ENCODE measurements around the gene TREH.

Gene TREH

GRCh38 chr11:118677977-118678376 is 1.5 kb downstream of the TREH start:
- Histone ChIP-seq H3K79me2 (ENCODE audit: low read length) (no peaks in the 10 kb centered on the region), H3K36me3 (replicated peaks; ENCODE audit: insufficient read depth, low read length) (no peaks in the 10 kb centered on the region), H3K9ac (ENCODE audit: low read length) (no peak overlapping the region), H2AFZ (ENCODE audit: low read length) (no peak overlapping the region), H3K4me2 (ENCODE audit: low read depth, low read length) (no peak overlapping the region), H3K27me3 (replicated peaks; ENCODE audit: insufficient read depth, low read length) (no peaks in the 10 kb centered on the region), H3K27ac (ENCODE audit: low read length) (no peak overlapping the region), H3K9me3 (replicated peaks; ENCODE audit: insufficient read depth, low read length) (no peaks in the 10 kb centered on the region), H3K4me3 (ENCODE audit: low read length) (no peak overlapping the region), H3F3A (ENCODE audit: insufficient read depth, low read length) (no peaks in the 10 kb centered on the region), H4K20me1 (ENCODE audit: insufficient read depth, low read length) (no peaks in the 10 kb centered on the region), H3K4me1 (ENCODE audit: low read length) (no peaks in the 10 kb centered on the region), H3K9me2 (replicated peaks; ENCODE audit: insufficient read depth, low read length) (no peaks in the 10 kb centered on the region)
- TF ChIP-seq EZH2phosphoT487 (IDR thresholded peaks at IDR 0.05; ENCODE audit: low read length) (no peak), EZH2 (optimal IDR thresholded peaks at IDR 0.05; ENCODE audit: low read depth, low read length) (no peak)
- TF ChIP-seq, protein P1, sequence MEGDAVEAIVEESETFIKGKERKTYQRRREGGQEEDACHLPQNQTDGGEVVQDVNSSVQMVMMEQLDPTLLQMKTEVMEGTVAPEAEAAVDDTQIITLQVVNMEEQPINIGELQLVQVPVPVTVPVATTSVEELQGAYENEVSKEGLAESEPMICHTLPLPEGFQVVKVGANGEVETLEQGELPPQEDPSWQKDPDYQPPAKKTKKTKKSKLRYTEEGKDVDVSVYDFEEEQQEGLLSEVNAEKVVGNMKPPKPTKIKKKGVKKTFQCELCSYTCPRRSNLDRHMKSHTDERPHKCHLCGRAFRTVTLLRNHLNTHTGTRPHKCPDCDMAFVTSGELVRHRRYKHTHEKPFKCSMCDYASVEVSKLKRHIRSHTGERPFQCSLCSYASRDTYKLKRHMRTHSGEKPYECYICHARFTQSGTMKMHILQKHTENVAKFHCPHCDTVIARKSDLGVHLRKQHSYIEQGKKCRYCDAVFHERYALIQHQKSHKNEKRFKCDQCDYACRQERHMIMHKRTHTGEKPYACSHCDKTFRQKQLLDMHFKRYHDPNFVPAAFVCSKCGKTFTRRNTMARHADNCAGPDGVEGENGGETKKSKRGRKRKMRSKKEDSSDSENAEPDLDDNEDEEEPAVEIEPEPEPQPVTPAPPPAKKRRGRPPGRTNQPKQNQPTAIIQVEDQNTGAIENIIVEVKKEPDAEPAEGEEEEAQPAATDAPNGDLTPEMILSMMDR (IDR thresholded peaks at IDR 0.05; ENCODE audit: low read length): no peak
- no peak for DNase-seq

DNA sequence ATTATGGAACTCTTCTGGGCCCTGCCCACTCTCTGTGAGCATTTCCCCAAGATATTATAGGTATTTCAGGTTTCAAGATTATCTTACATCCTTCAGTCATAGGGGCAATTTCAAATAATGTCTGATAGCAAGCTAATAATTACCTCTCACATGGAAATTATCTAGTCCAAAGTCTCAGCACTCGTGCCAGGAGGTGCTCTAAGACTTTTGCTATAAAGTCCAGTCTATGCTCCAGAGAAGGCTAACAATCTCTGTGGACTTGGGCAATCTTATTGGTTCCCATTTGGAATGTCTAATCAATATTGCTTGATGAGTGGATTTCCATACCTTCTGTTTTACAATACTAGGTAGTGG is 5.4 kb downstream of the TREH start:
- H3K36me3 ChIP-seq (replicated peaks; ENCODE audit: insufficient read depth, low read length): no peaks in the 10 kb centered on the region
- no peaks in the 10 kb centered on the region for H3K9me2 ChIP-seq (replicated peaks; ENCODE audit: insufficient read depth, low read length)
- no peaks in the 10 kb centered on the region for H4K20me1 ChIP-seq (ENCODE audit: insufficient read depth, low read length)
- no peaks in the 10 kb centered on the region for H3K27me3 ChIP-seq (replicated peaks; ENCODE audit: insufficient read depth, low read length)
- H3K79me2 ChIP-seq (ENCODE audit: low read length): no peaks in the 10 kb centered on the region
- H3K9me3 ChIP-seq (replicated peaks; ENCODE audit: insufficient read depth, low read length): no peaks in the 10 kb centered on the region
- H2AFZ ChIP-seq (ENCODE audit: low read length): no peak overlapping the region
- TF ChIP-seq EZH2phosphoT487 (IDR thresholded peaks at IDR 0.05; ENCODE audit: low read length) (no peak), EZH2 (optimal IDR thresholded peaks at IDR 0.05; ENCODE audit: low read depth, low read length) (no peak)
- TF ChIP-seq, protein P1 (IDR thresholded peaks at IDR 0.05; ENCODE audit: low read length): no peak
- H3K4me3 ChIP-seq (ENCODE audit: low read length): no peak overlapping the region
- no peaks in the 10 kb centered on the region for H3F3A ChIP-seq (ENCODE audit: insufficient read depth, low read length)
- H3K4me2 ChIP-seq (ENCODE audit: low read depth, low read length): no peak overlapping the region
- no peak for DNase-seq
- H3K9ac ChIP-seq (ENCODE audit: low read length): no peak overlapping the region
- H3K4me1 ChIP-seq (ENCODE audit: low read length): no peaks in the 10 kb centered on the region
- H3K27ac ChIP-seq (ENCODE audit: low read length): no peak overlapping the region

DNA sequence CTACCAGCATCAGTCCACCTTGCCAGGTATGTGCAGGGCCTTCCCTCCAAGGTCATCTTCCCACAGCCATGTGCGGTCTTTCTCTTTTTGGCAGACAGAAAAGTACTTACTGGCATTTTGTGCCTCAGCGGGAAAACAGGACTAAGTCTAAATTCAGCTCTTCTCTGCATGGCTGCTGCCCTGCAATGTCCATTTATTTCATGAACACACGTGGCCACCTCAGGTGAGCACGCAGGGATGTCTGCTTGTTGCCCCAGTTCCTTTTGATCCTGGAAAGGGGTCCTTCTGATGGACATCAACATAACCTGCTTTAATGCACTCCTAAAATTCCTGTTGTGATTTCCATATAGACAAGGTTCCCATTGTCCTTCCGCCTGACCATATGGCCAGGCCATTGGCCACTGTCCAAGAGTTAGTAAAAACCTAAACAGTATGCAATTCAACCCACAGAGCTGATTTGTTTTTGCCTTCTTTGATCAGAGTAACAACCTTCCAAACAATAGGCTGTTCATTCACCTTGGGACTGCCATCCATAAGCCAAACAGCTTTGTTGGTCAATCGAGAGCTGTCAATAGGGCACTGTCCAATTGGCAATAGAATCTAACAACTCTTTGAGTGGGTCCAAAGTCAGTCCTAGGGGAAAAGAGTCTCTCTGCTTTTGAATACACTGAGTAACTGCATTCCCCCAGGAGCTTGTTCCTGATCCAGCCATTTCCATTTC is 5.9 kb downstream of the TREH start:
- TF ChIP-seq, protein P1 (IDR thresholded peaks at IDR 0.05; ENCODE audit: low read length): no peak
- TF ChIP-seq EZH2phosphoT487 (IDR thresholded peaks at IDR 0.05; ENCODE audit: low read length) (no peak), EZH2 (optimal IDR thresholded peaks at IDR 0.05; ENCODE audit: low read depth, low read length) (no peak)
- no peak for DNase-seq
- Histone ChIP-seq H3K9me3 (replicated peaks; ENCODE audit: insufficient read depth, low read length) (no peaks in the 10 kb centered on the region), H3K9ac (ENCODE audit: low read length) (no peak overlapping the region), H2AFZ (ENCODE audit: low read length) (no peak overlapping the region), H3K36me3 (replicated peaks; ENCODE audit: insufficient read depth, low read length) (no peaks in the 10 kb centered on the region), H3K4me1 (ENCODE audit: low read length) (no peaks in the 10 kb centered on the region), H3K4me2 (ENCODE audit: low read depth, low read length) (no peak overlapping the region), H4K20me1 (ENCODE audit: insufficient read depth, low read length) (no peaks in the 10 kb centered on the region), H3K9me2 (replicated peaks; ENCODE audit: insufficient read depth, low read length) (no peaks in the 10 kb centered on the region), H3K4me3 (ENCODE audit: low read length) (no peak overlapping the region), H3K27ac (ENCODE audit: low read length) (no peak overlapping the region), H3F3A (ENCODE audit: insufficient read depth, low read length) (no peaks in the 10 kb centered on the region), H3K79me2 (ENCODE audit: low read length) (no peaks in the 10 kb centered on the region), H3K27me3 (replicated peaks; ENCODE audit: insufficient read depth, low read length) (no peaks in the 10 kb centered on the region)
